Measurements from ENCODE around the gene PSD4. TPM values are rescaled to one million over a fixed set of nuclear protein-coding genes. Genes with fewer than 3 reads are reported as not detected.

Gene PSD4
- polyA plus RNA-seq, 4 donors: 24.7 to 39.2 (median 32.7) TPM

DNA sequence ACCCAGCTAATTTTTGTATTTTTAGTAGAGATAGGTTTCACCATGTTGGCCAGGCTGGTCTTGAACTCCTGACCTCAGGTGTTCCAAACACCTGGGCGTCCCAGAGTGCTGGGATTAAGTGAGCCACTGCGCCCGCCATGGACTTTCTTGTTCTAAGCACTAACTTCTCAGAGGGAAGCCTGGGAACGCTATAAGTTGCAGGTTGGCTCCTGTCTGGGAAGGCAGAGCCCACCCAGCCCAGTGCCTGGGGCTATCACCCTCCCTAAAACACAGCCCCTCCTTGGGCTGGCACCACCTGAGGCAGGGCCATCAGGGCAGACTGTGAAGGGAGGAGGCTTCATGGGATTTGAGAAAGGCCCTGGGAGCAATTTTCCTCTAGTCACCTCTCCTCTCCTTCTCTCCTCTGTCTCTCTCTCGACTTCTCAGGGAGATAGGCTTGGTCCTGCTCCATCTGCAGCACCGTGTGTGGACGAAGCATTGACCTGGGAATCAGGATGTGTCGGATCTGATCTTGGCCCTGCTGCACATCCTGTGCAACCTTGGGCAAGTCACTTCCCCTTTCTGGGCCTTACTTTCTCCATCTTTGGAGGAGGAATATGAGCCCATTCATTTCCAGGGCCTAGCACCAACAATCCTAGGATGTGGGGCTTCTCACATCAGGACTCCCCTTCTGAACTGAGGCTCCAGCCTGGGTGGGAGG is 10.9 kb downstream of the PSD4 start:
- no peaks in the 10 kb centered on the region for H3K9me3 ChIP-seq (ENCODE audit: control insufficient read depth in 2 of 2, insufficient read depth in 1 of 2, low read depth in 1 of 2, low read length in 1 of 2)
- no peaks in the 10 kb centered on the region for H3K27me3 ChIP-seq (ENCODE audit: control insufficient read depth in 3 of 3, insufficient read depth in 3 of 3, low read length in 3 of 3)
- H3K4me3 ChIP-seq (ENCODE audit: low read depth in 1 of 3, low read length in 3 of 3): no peak overlapping the region
- DNase-seq (no peak), FAIRE-seq (no peak)
- peaks cover 0 to 40% (median 8%) of the 10 kb centered on the region in 3 donors for H3K36me3 ChIP-seq (ENCODE audit: control insufficient read depth in 3 of 3, insufficient read depth in 2 of 3, low read depth in 1 of 3, low read length in 3 of 3)
- no peak overlapping the region for H3K27ac ChIP-seq (ENCODE audit: low read depth in 1 of 3, low read length in 2 of 3)
- peaks cover 6 to 20% (median 11%) of the 10 kb centered on the region in 3 donors for H3K4me1 ChIP-seq (ENCODE audit: control insufficient read depth in 3 of 3, insufficient read depth in 2 of 3, low read depth in 1 of 3, low read length in 2 of 3)
- 87 to 93% (median 88%) methylated on average over 5 to 8 of the region's 8 CpGs for WGBS, 3 donors

DNA sequence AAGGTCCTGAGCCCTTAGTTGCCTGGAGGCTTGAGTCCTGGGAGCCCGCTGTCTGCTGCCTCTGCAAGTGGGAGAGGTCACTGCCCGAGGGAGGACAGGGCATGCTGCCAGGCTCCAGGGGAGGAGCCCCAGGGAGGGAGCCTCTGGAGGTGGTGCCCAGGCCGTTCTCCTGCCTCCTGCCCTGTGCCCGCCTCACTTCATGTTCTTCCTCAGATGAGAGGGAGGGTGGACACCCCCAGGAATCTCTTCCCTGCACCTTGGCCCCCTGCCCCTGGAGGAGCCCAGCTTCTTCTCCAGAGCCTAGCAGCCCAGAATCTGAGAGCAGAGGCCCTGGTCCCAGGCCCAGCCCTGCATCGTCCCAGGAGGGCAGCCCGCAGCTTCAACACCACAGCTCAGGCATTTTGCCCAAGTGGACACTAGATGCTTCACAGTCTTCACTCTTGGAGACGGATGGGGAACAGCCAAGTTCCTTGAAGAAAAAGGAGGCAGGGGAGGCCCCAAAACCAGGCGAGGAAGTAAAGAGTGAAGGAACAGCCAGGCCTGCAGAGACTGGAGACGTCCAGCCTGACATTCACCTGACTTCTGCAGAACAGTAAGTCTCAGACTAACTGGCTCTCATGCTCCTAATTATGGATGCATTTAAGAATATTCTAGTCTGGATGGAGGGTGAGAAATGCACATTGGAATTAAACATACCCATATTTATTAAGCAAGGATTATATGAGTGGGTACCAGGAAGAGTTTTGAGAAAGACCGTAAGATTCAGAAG is 12.1 kb downstream of the PSD4 start:
- 75 to 81% (median 79%) methylated on average over 10 of the region's 10 CpGs for WGBS, 3 donors
- no peak overlapping the region for H3K4me3 ChIP-seq (ENCODE audit: low read depth in 1 of 3, low read length in 3 of 3)
- DNase-seq (no peak), FAIRE-seq (no peak)
- H3K4me1 ChIP-seq (ENCODE audit: control insufficient read depth in 3 of 3, insufficient read depth in 2 of 3, low read depth in 1 of 3, low read length in 2 of 3): peaks cover 0 to 11% (median 11%) of the 10 kb centered on the region in 3 donors
- H3K36me3 ChIP-seq (ENCODE audit: control insufficient read depth in 3 of 3, insufficient read depth in 2 of 3, low read depth in 1 of 3, low read length in 3 of 3): peaks cover 0 to 40% (median 8%) of the 10 kb centered on the region in 3 donors
- no peaks in the 10 kb centered on the region for H3K27me3 ChIP-seq (ENCODE audit: control insufficient read depth in 3 of 3, insufficient read depth in 3 of 3, low read length in 3 of 3)
- no peak overlapping the region for H3K27ac ChIP-seq (ENCODE audit: low read depth in 1 of 3, low read length in 2 of 3)
- H3K9me3 ChIP-seq (ENCODE audit: control insufficient read depth in 2 of 2, insufficient read depth in 1 of 2, low read depth in 1 of 2, low read length in 1 of 2): no peaks in the 10 kb centered on the region

DNA sequence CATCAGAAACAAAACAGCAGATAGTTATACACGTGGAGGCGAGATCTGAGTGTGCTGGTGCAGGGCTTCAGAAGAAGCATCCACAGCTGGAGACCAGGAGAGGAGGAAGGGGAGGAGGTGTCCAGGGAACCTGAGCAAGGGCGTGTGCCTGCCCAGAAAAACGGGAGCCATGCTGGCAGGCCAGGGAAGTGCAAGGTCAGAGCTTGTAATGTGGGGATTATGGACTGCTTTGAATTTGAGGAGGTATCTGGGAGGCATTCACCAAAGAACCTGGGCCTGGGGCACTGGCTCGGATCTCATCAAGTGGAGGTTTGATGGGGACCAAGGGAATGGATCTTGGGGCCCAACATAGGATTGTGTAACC is 12.6 kb downstream of the PSD4 start:
- Histone ChIP-seq H3K27ac (ENCODE audit: low read depth in 1 of 3, low read length in 2 of 3) (no peak overlapping the region), H3K27me3 (ENCODE audit: control insufficient read depth in 3 of 3, insufficient read depth in 3 of 3, low read length in 3 of 3) (no peaks in the 10 kb centered on the region), H3K4me1 (ENCODE audit: control insufficient read depth in 3 of 3, insufficient read depth in 2 of 3, low read depth in 1 of 3, low read length in 2 of 3) (peaks cover 0 to 9% (median 8%) of the 10 kb centered on the region in 3 donors), H3K9me3 (ENCODE audit: control insufficient read depth in 2 of 2, insufficient read depth in 1 of 2, low read depth in 1 of 2, low read length in 1 of 2) (no peaks in the 10 kb centered on the region), H3K36me3 (ENCODE audit: control insufficient read depth in 3 of 3, insufficient read depth in 2 of 3, low read depth in 1 of 3, low read length in 3 of 3) (peaks cover 0 to 40% (median 8%) of the 10 kb centered on the region in 3 donors), H3K4me3 (ENCODE audit: low read depth in 1 of 3, low read length in 3 of 3) (no peak overlapping the region)
- DNase-seq: no peak
- FAIRE-seq: no peak
- 85 to 87% (median 85%) methylated on average over 5 of the region's 5 CpGs for WGBS, 3 donors

DNA sequence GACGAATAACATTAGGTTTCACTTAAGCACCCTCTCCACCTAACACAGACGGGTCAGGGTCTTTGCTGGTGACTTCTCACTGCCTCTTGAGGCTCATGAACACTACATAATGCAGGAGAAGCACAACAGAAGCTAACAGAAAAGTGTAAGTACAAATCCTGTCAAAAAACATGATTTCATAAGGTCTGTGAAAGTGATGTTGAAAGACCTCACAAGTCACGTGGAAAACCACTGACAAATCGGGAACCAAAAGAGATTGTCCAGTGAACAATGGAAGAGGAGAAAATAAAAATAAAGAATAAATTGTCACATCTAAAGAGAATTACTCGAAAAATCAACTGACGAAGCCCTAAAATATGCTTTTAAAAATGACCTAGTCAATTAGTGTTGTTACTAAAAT is 14.0 kb downstream of the PSD4 start:
- Histone ChIP-seq H3K27me3 (ENCODE audit: control insufficient read depth in 3 of 3, insufficient read depth in 3 of 3, low read length in 3 of 3) (no peaks in the 10 kb centered on the region), H3K4me3 (ENCODE audit: low read depth in 1 of 3, low read length in 3 of 3) (no peak overlapping the region), H3K4me1 (ENCODE audit: control insufficient read depth in 3 of 3, insufficient read depth in 2 of 3, low read depth in 1 of 3, low read length in 2 of 3) (peaks cover 0 to 7% (median 5%) of the 10 kb centered on the region in 3 donors), H3K9me3 (ENCODE audit: control insufficient read depth in 2 of 2, insufficient read depth in 1 of 2, low read depth in 1 of 2, low read length in 1 of 2) (no peaks in the 10 kb centered on the region), H3K36me3 (ENCODE audit: control insufficient read depth in 3 of 3, insufficient read depth in 2 of 3, low read depth in 1 of 3, low read length in 3 of 3) (peaks cover 0 to 34% (median 5%) of the 10 kb centered on the region in 3 donors), H3K27ac (ENCODE audit: low read depth in 1 of 3, low read length in 2 of 3) (no peak overlapping the region)
- FAIRE-seq (no peak), DNase-seq (no peak)
- 80 to 89% (median 85%) methylated on average over 6 of the region's 6 CpGs for WGBS, 3 donors

DNA sequence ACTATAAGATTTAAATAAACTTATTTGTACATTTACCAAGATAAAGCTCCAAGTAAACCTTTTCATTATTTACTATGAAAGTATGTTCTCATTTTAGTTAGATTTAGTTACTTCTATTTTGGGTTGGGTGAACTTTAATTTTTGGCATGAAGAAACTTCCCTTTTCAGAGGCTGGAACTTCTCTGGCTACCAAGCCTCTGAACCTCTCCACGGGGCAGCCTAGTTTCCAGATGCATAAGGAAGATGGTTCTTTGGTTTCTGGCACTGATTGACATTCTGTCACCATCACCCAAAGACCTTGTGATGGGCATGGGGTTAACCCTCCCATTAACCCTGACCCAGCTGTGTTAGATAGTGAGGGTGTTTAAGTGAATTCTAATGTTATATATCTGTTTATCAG is 17.1 kb downstream of the PSD4 start:
- WGBS, 3 donors: 70 to 84% (median 74%) methylated on average over 1 of the region's 1 CpG
- peaks cover 0 to 37% (median 5%) of the 10 kb centered on the region in 3 donors for H3K36me3 ChIP-seq (ENCODE audit: control insufficient read depth in 3 of 3, insufficient read depth in 2 of 3, low read depth in 1 of 3, low read length in 3 of 3)
- H3K9me3 ChIP-seq (ENCODE audit: control insufficient read depth in 2 of 2, insufficient read depth in 1 of 2, low read depth in 1 of 2, low read length in 1 of 2): no peaks in the 10 kb centered on the region

DNA sequence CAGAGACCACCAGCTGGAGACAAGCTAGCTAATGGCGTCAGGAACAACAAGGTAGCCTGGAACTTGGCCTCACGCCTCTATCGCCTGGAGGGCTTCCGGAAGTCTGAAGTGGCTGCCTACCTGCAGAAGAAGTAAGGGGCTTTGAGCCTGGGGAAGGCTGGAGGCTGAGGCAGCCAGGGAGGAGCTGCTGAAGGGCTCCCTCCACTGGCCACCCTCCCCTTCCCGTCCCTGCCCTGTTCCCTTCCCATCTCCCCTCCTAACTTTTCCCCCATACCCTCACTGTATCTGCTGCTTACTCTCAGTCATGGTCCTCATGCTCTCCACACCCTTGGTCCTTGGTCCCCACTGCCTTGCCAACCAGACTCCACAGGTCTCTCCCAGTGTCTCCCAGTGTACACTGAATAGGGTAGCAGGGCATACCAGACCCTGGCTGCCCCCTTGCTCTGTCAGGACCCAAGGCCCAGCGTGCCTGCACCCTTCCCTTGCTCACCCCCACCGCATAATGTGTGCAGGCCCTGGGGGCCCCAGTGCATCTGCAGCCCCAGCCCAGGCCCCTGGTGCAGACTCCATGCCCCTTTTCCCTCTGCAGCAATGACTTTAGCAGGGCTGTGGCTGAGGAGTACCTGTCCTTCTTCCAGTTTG is 18.8 kb downstream of the PSD4 start:
- H3K36me3 ChIP-seq (ENCODE audit: control insufficient read depth in 3 of 3, insufficient read depth in 2 of 3, low read depth in 1 of 3, low read length in 3 of 3): peaks cover 5 to 41% (median 5%) of the 10 kb centered on the region in 3 donors
- 90 to 96% (median 93%) methylated on average over 7 of the region's 7 CpGs for WGBS, 3 donors
- no peak overlapping the region for H3K4me3 ChIP-seq (ENCODE audit: low read depth in 1 of 3, low read length in 3 of 3)
- H3K27ac ChIP-seq (ENCODE audit: low read depth in 1 of 3, low read length in 2 of 3): no peak overlapping the region
- DNase-seq (no peak), FAIRE-seq (no peak)
- no peaks in the 10 kb centered on the region for H3K27me3 ChIP-seq (ENCODE audit: control insufficient read depth in 3 of 3, insufficient read depth in 3 of 3, low read length in 3 of 3)
- H3K9me3 ChIP-seq (ENCODE audit: control insufficient read depth in 2 of 2, insufficient read depth in 1 of 2, low read depth in 1 of 2, low read length in 1 of 2): no peaks in the 10 kb centered on the region
- H3K4me1 ChIP-seq (ENCODE audit: control insufficient read depth in 3 of 3, insufficient read depth in 2 of 3, low read depth in 1 of 3, low read length in 2 of 3): no peaks in the 10 kb centered on the region

More for the DNA sequence above, 17.1 kb downstream of the PSD4 start:
- Histone ChIP-seq H3K27ac (ENCODE audit: low read depth in 1 of 3, low read length in 2 of 3) (no peak overlapping the region), H3K27me3 (ENCODE audit: control insufficient read depth in 3 of 3, insufficient read depth in 3 of 3, low read length in 3 of 3) (no peaks in the 10 kb centered on the region), H3K4me1 (ENCODE audit: control insufficient read depth in 3 of 3, insufficient read depth in 2 of 3, low read depth in 1 of 3, low read length in 2 of 3) (no peaks in the 10 kb centered on the region), H3K4me3 (ENCODE audit: low read depth in 1 of 3, low read length in 3 of 3) (no peak overlapping the region)
- DNase-seq (no peak), FAIRE-seq (no peak)

DNA sequence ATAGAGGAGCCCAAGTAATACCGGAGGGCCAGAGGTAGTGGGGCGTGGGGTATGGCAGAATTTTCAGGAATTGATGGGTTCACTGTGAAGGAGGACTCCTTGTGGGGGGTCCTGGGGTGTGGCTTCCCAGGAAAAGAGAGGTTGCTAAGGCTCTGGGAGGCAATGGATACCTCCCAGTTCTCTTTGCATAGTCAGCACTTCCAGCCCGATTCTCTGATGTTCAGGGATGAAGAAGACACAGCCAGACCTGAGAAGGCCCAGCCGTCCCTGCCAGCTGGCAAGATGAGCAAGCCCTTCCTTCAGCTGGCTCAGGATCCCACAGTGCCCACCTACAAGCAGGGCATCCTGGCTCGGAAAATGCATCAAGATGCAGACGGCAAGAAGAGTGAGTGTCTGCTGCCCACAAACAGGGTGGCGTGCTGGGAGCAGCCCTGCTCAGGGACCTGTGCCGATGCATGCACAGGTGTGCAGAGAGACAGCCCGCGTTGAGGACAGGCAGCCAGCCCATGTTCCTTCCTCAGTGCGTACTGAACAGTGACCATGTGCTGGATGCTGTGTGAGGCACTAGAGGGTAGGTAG is 22.2 kb downstream of the PSD4 start:
- no peak for DNase-seq
- 88 to 94% (median 94%) methylated on average over 11 of the region's 11 CpGs for WGBS, 3 donors
- FAIRE-seq: no peak
- H3K27ac ChIP-seq (ENCODE audit: low read depth in 1 of 3, low read length in 2 of 3): no peak overlapping the region
- peaks cover 0 to 12% (median 0%) of the 10 kb centered on the region in 3 donors for H3K4me1 ChIP-seq (ENCODE audit: control insufficient read depth in 3 of 3, insufficient read depth in 2 of 3, low read depth in 1 of 3, low read length in 2 of 3)
- H3K36me3 ChIP-seq (ENCODE audit: control insufficient read depth in 3 of 3, insufficient read depth in 2 of 3, low read depth in 1 of 3, low read length in 3 of 3): peaks cover 5 to 52% (median 5%) of the 10 kb centered on the region in 3 donors
- H3K4me3 ChIP-seq (ENCODE audit: low read depth in 1 of 3, low read length in 3 of 3): no peak overlapping the region
- H3K9me3 ChIP-seq (ENCODE audit: control insufficient read depth in 2 of 2, insufficient read depth in 1 of 2, low read depth in 1 of 2, low read length in 1 of 2): no peaks in the 10 kb centered on the region
- no peaks in the 10 kb centered on the region for H3K27me3 ChIP-seq (ENCODE audit: control insufficient read depth in 3 of 3, insufficient read depth in 3 of 3, low read length in 3 of 3)

DNA sequence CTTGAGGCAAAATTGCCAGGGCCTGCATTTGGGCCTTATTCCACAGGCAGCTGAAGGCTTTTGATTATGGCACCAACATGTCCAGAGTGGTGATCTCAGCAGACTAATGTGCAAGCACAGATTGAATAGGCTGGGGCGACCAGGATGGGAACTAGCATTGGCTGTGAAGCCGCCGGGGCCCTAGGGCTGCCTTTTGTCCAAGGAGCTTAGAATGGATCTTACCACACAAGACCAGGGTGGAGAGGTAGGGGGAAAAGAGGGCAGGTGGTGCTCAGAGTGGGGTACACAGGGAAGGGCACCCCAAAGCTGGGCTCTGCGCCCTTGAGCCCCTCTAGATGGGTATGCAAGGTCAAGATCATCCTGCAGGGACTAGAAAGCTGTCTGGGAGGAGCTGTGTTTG is 23.1 kb downstream of the PSD4 start:
- 92 to 95% (median 94%) methylated on average over 4 of the region's 4 CpGs for WGBS, 3 donors
- Histone ChIP-seq H3K36me3 (ENCODE audit: control insufficient read depth in 3 of 3, insufficient read depth in 2 of 3, low read depth in 1 of 3, low read length in 3 of 3) (peaks cover 5 to 59% (median 5%) of the 10 kb centered on the region in 3 donors), H3K27me3 (ENCODE audit: control insufficient read depth in 3 of 3, insufficient read depth in 3 of 3, low read length in 3 of 3) (no peaks in the 10 kb centered on the region), H3K4me1 (ENCODE audit: control insufficient read depth in 3 of 3, insufficient read depth in 2 of 3, low read depth in 1 of 3, low read length in 2 of 3) (peaks cover 0 to 18% (median 0%) of the 10 kb centered on the region in 3 donors), H3K27ac (ENCODE audit: low read depth in 1 of 3, low read length in 2 of 3) (no peak overlapping the region), H3K9me3 (ENCODE audit: control insufficient read depth in 2 of 2, insufficient read depth in 1 of 2, low read depth in 1 of 2, low read length in 1 of 2) (no peaks in the 10 kb centered on the region), H3K4me3 (ENCODE audit: low read depth in 1 of 3, low read length in 3 of 3) (no peak overlapping the region)
- FAIRE-seq (no peak), DNase-seq (no peak)

Data from small intestine (tissue), 7 donors.